Endothelial cell of umbilical vein (primary cell): ENCODE results near the gene HAPLN1.

Experiments used
- CTCF ChIP-seq, 2 donors: IDR thresholded peaks; 1 replicate in 1 of 2; 2 replicates in 1 of 2; pipeline ENCODE4 v1.5.1; 2011; ENCODE audit warnings: low read length in 2 of 2, mild to moderate bottlenecking in 2 of 2, moderate library complexity in 2 of 2, control low read depth in 1 of 2, inconsistent platforms in 1 of 2, low read depth in 1 of 2; ENCODE audit not compliant: insufficient read depth in 1 of 2; ENCODE audit errors: extremely low read depth in 1 of 2
- EZH2 ChIP-seq: IDR thresholded peaks from 2 replicates; pipeline ENCODE4 v1.6.1; 2012; ENCODE audit warnings: borderline replicate concordance, low read depth, mild to moderate bottlenecking, moderate library complexity, low read length, inconsistent platforms; ENCODE audit not compliant: severe bottlenecking
- FOS ChIP-seq: IDR thresholded peaks from 2 replicates; pipeline ENCODE4 v1.6.1; 2011; ENCODE audit warnings: mild to moderate bottlenecking, low read length, moderate library complexity, borderline replicate concordance; ENCODE audit not compliant: insufficient read depth
- GATA2 ChIP-seq: IDR thresholded peaks from 2 replicates; pipeline ENCODE4 v1.7.0; 2011; ENCODE audit warnings: low read depth, mild to moderate bottlenecking, moderate library complexity, mixed read lengths, low read length; ENCODE audit not compliant: insufficient read length, insufficient read depth
- JUN ChIP-seq: IDR thresholded peaks from 2 replicates; pipeline ENCODE4 v1.6.1; 2011; ENCODE audit warnings: borderline replicate concordance, low read depth; ENCODE audit not compliant: insufficient read length, insufficient read depth
- MAX ChIP-seq: IDR thresholded peaks from 2 replicates; pipeline ENCODE4 v1.6.1; 2011; ENCODE audit not compliant: insufficient read depth, insufficient read length
- MYC ChIP-seq: IDR thresholded peaks from one replicate; pipeline ENCODE4 v1.6.1; 2011; ENCODE audit warnings: mild to moderate bottlenecking, low read depth, low read length
- POLR2A ChIP-seq: IDR thresholded peaks from 2 replicates; pipeline ENCODE4 v1.6.1; 2012; ENCODE audit warnings: low read depth, mild to moderate bottlenecking, control low read depth, low read length
- POLR2AphosphoS5 ChIP-seq: IDR thresholded peaks from 2 replicates; pipeline ENCODE4 v1.6.1; 2012; ENCODE audit warnings: low read depth, mild to moderate bottlenecking, control low read depth, low read length, moderate library complexity; ENCODE audit not compliant: insufficient read depth

GRCh38 chr5:83672646-83673045 lies 48.0 kb downstream of the HAPLN1 start:
- no peak for TF ChIP-seq MYC
- TF ChIP-seq EZH2: no peak
- no peak for TF ChIP-seq POLR2A
- no peak for TF ChIP-seq CTCF (IDR thresholded peaks at IDR 0.05; ENCODE audit: extremely low read depth in 1 of 2, insufficient read depth in 1 of 2, low read depth in 1 of 2, low read length in 2 of 2)
- TF ChIP-seq GATA2: no peak
- no peak for TF ChIP-seq MAX
- TF ChIP-seq POLR2AphosphoS5: no peak
- TF ChIP-seq JUN: no peak
- no peak for TF ChIP-seq FOS
